Stimulated activated CD8-positive, alpha-beta memory T cell treated with anti-CD3 and anti-CD28 coated beads, Interleukin-15, amount 100 ng/mL, for 4 hours (primary cell): ENCODE measurements around the gene ASTL.
"Not testable (repeated sequence)": the region's sequence is repeated elsewhere in the genome, so short reads cannot be mapped to it uniquely, and the experiment has no call there.

Experiments used
- DNase-seq, 2 donors: peaks; one replicate each; pipeline ENCODE4 v3.0.0-alpha.2; 2020; ENCODE audit warnings: low read depth in 2 of 2

Gene ASTL

DNA sequence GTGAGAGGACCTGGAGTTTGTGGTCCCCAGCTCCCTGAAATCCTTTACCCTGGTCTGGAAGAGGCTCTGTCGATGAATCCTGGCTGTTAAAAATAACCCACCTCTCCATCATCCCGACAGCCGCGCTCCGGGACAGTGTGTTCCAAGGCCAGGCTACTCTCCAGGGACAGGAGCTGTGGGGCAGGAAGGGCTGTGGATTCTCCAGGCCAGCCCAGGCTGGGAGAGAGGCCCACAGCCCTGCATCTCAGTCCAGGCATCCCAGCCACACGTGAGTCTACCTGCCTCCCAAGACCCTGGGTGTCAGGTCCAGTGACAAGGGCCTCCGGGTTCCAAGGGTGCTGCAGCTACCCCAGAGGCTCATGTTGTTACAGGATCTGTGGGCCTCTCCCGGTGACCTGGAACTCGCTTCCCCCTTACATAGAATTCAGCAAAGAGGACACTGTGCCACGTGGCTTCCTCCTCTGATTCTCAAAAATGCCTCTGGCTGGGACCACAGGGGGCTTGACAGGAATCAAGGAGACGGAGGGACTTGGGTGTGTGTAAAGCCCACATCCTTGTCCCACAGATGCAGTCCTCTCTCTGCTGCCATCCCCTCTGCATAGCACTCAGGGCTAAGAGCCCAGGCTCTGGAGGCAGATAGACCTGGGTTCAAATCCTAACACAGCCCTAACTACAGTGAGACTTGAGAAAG lies 39.3 kb downstream of the ASTL start:
- DNase-seq, result no peak

DNA sequence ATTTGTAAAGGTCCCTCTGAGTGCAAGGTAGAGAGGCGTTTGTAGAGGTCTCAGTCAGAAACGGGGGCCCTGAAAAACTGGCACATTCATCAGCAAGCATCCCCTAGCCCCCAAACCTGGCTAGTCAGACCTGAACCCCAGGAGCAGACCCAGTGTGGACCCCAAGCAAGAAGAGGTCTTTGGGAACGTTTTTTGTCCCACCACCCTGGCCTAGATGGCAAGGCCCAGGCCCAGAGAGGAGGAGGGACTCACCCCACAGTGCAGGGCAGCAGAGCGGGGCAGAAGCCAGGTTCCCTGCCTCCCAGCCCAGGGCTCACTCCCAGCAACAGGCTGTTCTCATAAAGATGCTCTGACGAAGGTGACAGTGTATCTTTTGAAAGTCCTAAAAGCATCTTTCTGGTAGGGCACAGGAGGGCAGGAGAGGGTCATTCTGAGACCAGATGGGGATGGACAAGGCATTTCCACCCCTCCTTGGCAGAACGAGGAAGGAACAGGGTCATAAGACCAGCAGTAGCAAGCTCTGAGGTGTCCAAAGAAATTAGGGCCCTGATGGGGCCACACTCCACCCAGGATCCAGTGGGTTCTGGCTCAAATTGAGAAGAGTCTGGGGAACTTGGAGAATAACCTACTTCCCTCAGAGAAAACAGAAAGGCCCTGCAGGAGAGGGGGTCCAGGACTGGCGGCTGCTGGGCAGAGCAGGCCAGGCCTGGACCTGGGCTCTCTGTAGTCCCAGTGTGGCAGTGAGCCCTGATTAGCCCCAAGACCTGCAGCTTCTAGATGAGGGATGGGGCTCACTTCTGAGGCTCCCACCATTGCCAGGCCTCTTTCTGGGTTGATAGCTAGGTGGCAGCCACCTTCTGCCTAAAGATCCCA lies 40.1 kb downstream of the ASTL start:
- DNase-seq, result no peak

DNA sequence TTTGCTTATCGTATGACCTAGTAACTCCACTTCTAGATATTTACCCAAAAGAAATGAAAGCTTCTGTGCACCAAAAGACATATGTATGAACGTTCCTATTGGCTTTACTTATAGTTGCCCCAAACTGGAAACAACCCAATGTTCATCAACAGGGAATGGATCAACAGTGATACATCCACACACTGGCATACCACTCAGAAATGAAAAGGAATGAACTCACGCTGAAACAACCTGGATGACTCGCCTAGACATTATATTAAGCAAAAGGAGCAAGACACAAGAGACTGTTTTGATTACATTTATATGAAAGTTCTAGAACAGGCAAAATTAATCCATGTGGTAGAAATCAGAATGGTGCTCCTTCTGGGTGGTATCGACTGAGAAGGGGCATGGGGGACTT lies 40.9 kb downstream of the ASTL start:
- DNase-seq, result no peak

DNA sequence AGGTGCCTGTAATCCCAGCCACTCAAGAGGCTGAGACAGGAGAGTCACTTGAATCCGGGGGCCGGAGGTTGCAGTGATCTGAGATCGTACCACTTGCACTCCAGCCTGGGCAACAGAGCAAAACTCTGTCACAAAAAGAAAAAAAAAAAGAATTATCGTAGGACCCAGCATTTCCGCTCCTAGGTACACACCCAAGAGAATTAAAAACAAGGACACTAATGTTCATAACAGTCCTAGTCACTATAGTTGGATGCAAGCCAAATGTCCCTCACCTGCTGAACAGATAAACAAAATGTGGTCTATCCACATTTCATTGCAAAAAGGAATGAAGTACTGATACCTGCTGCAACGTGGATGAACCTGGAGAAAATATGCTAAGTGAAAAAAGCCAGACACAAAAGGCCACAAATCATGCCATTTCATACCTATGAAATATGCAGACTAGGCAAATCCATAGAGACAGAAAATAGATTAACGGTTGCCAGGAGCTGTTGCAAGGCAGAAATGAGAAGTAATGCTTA lies 43.1 kb downstream of the ASTL start:
- DNase-seq, result no peak

DNA sequence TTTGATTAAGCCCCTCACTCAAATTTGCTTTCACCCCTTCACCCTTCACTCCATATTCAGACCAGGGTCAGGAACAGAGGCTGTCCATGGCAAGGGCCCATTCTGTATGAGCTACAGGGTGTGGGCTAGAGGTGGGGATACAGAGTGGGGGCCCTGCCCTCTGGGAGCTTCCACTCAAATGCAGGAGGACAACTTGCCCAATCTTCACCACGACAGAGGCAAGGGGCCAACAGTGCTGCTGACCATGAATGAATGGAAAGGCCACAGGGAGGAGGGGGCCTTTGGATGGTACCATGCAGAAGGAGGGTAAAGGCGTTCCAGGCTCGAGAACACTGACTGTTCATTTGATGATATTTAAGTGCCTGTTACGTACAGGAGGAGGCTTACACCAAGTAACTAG lies 44.8 kb downstream of the ASTL start:
- DNase-seq, result no peak

DNA sequence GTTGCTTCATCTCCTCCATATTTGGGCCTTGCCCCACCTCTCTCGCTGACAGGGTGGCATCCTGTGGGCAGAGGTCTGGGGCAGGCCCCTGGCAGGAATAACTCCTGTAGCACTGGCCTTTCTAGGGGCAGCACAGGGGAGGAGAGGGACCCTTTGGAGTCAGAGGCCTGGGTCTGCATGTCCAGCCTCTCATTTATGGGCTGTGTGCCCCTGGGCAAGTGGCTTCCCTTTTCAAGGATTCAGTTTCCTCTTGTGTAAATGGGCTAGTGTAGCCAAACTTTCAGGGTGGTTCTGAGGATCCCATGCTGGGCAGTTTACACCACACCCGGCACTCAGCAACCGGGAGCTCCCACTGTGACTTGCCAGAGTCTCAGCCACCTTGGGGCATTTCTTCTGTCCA lies 45.4 kb downstream of the ASTL start:
- no peak for DNase-seq

DNA sequence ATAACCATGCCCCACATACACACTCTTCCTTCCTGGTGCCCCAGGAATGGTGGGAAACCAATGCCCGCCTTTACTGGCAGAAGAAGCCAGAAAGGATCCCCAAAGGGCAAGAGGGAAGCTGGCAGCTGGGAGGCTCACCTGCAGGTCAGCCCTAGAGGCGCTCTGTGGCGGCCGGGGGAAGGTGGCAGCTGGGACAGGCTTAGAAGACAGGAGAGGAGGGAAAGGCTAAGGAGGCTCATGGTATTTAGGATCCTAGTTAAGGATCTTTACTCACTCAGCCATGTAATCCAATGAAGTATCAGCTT lies 45.8 kb downstream of the ASTL start:
- DNase-seq, result no peak

DNA sequence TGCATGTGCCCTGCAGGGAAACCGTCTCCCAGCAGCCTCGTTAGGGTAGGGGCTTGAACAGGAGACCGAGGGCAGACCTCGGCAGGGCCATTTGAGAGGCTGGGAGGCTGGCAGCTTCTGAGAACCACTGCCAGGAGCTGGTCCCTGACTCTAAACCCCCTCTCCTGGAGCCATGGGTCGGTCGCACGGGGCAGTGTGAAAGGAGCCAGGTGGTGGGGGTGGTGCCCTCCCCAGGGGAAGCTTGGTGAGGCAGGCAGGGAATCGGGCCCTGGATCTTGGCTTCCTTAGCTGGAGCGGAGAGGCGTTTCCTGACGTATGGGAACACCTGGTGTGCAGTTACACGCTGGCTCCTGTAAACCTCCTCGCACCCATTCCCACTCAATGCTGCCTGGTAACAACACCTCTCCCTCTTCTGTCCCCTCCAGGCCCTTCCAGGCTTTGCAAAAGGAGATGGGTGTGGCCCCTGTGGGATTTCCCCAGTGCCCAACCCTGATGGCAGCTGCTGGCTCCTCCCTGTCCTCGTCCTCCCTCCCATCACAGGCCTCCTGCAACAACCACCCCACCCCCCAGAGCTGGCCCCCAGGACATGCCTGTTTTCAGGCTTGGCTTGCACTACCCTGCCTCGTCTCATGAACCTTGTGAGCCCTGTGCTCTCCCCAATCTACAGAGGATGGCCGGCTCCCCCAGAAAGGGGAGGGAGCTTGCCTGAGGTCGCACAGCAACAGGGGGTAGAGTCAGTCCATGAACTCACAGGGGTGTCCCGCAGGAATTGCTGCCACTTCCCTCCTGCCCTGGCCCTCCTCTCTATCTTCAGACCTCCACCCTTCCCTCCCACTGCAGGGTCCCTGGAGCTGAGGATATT lies 46.4 kb downstream of the ASTL start:
- DNase-seq, result no peak

DNA sequence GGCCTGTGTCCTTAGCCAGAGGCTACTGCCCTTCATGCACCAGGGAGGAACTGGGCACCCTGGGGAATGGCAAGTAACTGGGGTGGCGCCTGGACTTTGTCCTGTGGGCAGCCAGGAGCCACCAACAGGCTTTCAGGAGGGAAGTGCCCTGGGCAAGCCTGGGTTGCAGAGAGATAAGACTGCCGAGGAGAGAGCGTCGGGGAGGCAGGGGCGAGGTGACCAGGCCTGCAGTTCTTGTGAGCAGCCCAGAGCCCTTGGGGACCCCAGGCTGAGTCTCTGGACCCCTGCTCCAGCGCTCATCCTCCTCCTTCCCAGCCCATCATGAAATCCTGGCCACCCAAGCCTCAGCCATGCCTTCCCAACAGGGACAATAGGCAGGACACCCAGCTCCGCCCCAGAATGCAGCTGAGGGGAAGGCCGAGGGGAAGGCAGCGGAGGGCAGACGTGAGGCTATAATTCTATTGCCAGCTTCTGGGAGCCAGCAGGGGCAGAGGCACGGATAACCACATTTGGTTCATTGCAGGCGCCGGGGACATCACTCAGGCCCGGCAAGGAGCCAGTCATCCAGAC lies 47.1 kb downstream of the ASTL start:
- DNase-seq, result no peak

DNA sequence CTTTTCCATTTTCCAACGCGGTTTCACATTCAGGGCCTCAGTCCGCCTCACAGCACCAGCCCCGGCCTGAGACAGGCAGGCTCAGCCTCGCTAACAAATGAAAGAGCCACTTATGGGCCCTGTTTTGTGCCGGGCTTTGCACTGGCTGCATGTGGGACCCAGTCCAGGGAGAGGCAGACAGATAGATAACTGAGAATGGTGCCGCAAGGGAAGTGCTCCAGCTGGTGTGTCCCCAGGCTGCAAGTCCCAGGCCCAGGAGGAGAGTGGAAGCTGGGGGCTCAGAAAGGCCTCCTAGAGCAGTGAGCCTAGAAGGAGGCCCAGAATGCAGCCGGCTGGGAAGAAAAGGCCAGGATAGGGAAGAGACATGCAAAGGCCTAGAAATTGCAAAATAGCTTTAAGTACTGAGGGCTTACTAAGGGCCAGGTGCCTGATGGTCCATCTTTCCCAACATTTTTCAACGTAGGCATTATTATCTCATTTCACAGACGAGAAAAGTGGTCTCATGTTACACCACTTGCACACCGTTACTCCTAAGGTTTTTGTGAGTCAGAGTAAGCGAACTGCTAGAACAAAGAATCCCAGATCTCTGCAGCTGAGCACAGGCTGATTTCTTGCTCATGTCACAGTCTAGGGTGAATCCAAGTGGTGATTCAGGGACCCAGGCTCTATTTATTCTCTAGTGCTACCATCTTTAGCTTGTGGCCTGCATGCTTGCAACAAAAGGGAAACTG lies 47.9 kb downstream of the ASTL start:
- DNase-seq, result no peak

DNA sequence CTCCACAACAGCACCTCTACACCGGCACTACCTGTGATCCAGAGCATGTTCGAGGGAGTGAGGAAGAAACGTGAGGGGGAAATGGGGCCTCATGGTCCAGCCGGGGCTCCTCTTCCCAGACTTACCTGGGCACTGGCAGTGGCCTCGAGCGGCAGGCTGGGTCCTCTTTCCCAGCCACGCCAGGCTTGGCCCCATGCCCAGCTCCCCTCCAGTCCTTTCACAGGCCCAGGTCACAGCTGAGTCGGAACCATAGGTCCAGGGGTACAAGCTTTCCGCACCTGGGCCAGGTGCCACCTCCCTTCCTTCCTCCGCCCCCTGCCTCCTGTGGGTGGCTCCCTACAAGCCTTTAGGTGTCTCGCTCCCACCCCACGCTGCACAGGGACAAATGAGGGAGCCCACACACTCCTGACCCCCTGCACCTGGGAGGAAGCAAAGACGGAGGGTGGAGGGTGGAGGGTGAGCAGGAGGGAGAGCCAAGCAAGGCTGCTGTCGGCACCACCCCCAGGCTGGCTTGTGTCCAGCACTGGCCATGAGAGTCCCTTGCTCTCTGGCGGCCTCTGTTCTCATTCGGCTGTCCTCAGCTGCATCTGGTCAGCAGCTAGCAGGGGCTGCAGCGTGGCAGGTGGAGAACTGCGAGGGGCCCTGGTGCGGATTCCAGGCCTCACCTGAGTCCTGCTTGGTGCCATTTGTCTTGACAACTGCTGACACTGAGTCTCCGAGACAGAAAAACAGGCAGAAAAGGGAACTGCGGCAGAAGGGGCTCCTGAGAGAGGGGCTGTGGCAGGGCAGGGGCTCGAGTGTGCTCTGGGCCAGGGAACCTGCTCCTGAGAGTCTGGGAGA lies 48.7 kb downstream of the ASTL start:
- DNase-seq, result no peak

DNA sequence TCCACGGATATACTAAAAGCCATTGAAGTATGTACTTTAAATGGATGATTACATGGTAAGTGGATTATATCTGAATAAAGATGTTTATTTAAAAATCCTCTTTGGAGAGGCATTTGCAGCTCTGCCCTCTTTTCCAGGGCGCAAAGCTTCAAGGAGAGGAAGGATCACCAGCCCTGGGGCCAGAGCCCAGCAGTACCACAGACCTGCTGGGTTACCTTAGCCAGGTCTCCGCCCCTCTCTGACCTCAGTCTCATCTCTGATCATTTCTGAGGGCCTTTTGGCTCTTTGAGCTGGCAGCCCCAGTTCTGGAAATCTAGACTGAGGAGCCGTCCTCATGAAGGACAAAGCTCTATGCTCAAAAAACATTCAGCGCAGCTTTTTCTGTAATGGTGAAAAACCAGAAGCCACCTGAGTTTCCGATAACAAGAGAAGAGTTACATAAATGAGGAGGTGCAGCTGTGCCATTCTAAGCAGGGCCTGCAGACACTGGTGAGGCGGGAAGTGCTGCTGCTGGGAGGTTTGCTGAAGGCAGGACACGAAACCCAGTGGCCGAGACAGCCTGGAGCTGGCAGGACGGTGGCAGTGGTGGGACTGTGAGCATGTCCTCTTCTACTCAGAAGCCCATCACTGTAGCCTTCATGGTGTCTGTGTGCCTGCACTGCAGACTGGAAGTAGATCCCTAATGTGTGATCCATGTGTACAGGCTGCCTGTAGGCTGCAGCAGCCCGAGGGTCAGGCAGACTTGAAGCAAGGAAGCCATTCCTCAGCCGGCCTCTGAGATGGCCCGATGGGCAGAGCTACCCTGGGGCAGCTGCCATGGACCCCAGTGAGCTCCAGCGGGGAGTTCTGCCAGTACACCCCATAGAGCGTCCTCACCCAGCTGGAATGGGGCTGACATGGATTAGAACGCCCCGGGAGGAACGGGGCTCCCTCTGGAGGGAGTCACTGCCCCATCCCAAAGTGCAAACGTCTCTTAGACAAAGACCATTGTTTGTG lies 49.7 kb downstream of the ASTL start:
- DNase-seq, result no peak

DNA sequence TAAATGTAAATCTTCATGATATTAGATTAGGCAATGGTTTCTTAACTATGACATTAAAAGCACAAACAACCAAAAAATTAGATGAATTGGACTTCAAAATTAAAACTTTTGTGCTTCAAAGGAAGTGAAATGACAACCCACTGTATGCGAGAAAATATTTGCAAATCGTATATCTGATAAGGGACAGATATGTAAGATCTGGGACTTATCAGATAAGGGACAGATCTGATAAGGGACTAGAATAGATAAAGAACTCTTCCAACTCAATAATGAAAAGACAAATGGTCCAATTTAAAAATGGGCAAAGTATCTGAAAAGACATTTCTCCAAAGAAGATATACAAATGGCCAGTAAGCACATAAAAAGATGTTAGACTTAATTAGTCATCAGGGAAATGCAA lies 51.2 kb downstream of the ASTL start:
- DNase-seq, result no peak

DNA sequence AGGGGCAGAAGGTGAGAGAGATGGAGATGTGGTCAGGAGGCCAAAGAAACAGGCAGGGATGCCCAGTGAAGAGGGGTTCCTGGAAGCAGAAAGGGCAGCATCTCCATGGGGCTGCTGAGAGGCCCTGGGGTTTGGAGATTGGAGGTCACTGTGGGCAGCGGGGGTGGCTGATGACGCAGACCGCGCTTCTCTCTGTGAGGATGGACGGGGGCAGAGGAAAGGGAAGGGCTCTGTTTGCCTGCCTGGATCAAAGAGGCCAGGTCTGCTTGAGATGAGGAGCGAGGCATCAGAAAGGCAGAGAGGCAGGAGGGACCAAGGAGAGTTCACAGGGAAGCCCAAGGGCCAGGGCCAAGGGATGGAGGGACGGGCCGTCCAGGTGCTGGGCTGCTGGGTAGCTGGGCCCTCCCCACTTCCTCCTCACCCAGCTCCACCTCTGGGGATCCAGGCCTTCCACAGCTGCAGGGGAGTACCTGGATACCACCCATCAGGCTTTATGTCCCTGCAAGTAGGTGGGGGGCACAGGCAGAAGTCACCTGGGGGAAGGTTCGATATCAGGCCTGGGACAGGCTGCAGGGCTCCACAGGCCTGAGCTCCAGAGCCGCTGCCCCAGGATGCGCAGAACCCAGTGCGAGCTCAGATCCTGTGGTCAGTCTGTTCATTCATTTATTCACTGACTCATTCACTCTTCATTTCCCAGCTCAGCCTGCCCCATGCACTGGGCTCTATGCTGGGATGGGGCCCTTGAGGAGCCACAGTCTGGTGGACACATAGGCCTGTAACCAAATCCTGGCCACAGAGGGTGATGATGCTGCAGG lies 52.6 kb downstream of the ASTL start:
- DNase-seq, result no peak

DNA sequence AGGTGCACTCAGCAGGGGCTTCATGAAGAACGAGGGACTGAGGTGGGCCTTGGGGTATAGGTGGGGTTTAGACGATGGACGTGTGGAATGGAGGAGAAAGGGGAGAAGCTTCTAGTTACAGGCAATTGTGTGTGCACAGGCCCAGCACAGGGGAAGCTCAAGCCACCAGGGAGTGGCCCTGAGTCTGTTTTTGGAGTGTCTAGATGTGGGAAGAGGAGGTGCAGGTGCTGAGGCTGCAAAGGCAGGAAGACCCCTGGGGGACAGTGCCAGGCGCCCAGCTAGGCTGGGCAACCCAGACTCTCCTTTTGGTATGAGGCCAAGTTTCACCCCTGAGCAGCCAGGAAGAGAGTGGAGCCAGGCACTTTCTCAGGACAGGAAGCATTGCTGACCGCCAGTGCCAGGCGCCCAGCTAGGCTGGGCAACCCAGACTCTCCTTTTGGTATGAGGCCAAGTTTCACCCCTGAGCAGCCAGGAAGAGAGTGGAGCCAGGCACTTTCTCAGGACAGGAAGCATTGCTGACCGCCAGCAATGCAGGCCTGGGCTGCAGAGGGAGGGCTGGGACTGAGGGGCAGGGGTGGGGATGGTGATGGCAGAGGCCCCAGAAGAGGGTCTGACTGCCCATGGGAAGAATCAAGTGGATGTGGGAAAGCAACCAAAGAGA lies 53.3 kb downstream of the ASTL start:
- not testable (repeated sequence) for DNase-seq

DNA sequence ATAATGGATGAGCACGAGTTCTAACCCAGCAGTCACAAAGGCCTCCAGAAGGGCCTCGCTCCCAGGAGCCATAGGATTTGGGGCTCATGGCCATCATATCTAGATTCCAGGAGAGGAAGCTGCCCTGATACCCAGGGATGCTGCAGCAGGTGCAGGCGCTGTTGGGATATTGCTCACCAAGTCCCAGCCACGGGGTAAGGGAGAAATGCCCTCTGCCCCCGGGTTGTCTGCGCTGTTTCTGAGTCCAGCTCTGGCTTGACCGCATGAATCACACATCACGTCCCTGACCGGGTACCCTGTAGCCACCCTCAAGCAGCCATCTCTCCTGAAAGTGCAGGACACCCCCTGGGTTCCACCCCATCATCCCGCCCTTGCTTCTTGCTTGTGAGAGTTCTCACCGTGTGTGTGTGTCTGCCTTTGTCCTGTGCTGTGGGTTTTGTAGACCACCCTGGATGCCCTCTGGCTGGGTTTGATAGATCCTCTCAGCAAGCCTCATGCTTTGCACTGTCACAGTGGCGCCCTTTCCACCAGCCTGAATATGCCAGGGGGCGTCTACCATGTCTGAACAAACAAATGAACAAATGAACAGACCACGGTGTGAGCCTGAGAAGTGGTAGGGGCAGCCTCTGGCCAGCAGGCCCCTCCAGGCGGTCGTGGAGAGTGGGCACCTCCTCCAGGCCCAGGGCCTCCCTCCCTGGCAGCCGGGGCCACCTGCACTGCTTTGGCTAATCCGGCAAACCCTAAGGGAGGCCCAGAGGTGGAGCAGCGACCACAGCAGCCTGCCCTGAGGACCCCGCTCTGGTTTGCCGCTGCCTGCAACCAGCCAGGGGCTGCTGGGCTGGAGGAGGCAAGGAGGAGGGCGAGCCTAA lies 54.1 kb downstream of the ASTL start:
- DNase-seq, result no peak
